Astrocyte of the spinal cord (primary cell): ENCODE data around the gene NAA60.

Source experiments
- DNase-seq: peaks from one replicate; pipeline ENCODE4 v3.0.0; 2011; ENCODE audit warnings: low read depth, low spot score
- H3K4me3 ChIP-seq: 2 replicates; pipeline ENCODE4 v1.5.1; 2011; ENCODE audit warnings: low read depth, mild to moderate bottlenecking, low read length, moderate library complexity
- in situ Hi-C: cut with HindIII; loops from 2 replicates; pipeline ENCODE4 v1.10.0; 2017; ENCODE audit warnings: low sequenced_read_pairs
- TF ChIP-seq, protein P1 (sequence below): IDR thresholded peaks from 2 replicates; pipeline ENCODE4 v1.5.1; 2012; ENCODE audit warnings: low read depth, mild to moderate bottlenecking, low read length, inconsistent platforms

NAA60 gene

DNA sequence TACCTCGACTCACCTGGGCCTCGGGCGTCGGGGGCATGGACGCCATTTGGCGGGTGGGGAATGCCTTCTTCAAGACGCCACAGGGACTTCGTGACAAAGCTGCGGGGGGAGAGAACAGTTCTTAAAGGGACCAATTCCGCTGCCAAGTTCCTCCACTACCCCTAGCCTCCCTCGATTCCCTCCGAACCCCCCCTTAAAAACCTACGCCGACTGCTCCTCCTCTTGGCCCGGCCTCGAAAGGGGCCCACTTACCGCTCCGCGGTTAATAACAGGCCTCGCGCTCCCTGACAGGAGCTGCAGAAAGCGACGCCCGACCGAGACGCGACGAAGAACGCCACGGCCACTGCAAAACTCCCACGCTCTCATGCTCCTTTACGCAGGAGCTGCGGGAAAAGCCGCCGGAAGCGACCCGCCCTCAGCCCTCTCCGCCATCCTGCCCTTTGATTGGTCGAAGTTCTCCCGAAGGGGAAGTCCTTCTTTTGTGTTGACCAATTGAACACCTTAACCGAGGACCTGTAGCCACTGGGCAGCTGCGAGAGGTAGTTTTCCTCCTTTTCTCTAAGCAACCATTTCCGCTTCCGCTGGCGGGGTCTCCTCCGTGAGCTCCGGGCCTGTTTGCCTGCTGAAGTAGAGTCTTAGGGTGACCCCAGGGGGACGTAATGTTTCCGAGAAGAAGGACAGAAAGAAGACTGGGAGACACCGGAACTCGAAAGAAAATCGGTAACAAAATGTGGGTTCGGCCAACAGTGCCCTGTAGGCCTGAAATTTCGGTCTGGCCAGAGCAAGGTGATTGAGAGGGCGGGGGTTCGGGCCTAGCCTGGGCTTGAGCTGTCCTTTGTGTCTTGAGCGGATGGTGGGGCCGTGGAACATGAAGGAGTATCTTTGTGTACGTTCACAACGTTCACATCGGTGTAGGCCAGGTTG lies at the start of gene NAA60, which contains the start of gene ZNF597:
Gene NAA60 (plus strand): TSS at position 573 of the 924 bp plus-strand sequence. CDS start 32,548 bp downstream, outside the sequence.
Gene ZNF597 (minus strand): TSS at position 397 of the 924 bp plus-strand sequence. CDS start 351 bp downstream, at position 46.
- peak within 1 kb of the TSS; percentile 72 for H3K4me3 ChIP-seq
- peak; percentile 93 for DNase-seq
- TF ChIP-seq, protein P1, sequence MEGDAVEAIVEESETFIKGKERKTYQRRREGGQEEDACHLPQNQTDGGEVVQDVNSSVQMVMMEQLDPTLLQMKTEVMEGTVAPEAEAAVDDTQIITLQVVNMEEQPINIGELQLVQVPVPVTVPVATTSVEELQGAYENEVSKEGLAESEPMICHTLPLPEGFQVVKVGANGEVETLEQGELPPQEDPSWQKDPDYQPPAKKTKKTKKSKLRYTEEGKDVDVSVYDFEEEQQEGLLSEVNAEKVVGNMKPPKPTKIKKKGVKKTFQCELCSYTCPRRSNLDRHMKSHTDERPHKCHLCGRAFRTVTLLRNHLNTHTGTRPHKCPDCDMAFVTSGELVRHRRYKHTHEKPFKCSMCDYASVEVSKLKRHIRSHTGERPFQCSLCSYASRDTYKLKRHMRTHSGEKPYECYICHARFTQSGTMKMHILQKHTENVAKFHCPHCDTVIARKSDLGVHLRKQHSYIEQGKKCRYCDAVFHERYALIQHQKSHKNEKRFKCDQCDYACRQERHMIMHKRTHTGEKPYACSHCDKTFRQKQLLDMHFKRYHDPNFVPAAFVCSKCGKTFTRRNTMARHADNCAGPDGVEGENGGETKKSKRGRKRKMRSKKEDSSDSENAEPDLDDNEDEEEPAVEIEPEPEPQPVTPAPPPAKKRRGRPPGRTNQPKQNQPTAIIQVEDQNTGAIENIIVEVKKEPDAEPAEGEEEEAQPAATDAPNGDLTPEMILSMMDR: no peak
- in situ Hi-C loops: no loop called here

DNA sequence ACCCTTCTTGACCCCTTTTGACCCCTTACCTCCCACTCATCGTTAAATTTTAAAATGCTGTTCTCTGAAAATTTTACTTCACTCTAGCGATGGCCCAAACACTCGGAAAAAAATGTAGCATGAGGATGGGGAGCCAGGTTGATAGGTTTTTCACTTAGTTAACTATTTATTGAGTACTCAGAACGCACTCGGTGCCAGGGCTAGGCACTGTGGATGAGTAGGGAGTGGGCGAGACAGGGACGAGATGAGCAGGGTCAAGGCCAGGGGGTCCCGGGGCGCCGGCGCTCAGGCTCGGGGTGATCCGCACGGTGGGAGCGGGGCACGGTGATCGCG lies 43.1 kb upstream of the NAA60 start:
- peak overlapping the region; percentile 88 for H3K4me3 ChIP-seq
- DNase-seq: no peak
- TF ChIP-seq, protein P1: no peak
- in situ Hi-C loops: no loop called here

DNA sequence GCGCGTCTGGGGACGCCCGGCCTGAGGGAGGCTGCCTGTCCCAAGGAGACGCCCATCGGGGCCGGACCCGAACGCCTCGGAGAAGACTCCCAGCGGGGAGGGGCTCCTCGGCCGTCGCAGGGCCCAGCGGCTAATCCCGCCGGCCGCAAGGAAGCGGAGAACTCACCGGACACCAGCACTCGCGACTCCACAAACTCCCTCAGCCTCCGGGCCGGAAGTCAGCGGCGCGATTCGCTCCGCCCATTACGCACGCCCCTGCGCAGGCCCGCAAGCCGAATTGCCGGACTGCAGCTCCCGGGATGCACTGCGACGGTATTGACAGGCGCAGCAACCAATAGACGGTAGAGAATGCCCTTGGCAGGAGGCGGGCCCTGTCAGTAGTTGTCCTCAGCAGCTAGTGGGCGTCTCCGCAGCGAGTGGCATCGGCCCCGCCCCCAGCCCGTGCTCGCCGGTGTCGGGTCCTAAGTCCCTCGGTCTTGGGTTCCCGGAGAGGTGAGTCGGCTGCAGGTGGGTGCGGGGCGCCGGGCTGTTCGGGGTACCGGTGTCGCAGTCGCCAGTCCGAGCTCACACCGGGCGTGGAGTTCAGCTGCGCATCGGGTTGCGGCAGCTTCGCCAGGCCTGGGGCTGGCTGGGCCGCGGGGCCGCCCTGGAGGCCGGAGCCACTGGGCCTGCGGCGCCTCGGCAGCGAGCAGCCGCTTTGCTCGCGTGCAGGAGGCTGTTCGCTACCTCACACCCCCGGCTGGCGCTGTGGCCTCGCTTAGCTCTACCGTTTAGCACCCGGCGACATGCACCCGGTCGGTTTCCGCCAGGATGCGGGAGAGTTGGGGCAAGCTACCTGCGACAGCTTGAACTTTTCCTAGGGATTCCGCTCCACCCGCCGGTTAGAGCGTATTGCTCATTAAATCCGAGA lies 42.4 kb upstream of the NAA60 start, which contains the start of the genes ZNF174 and ZSCAN32:
Gene ZNF174 (plus strand): TSS at position 437 of the 910 bp plus-strand sequence. CDS start 790 bp downstream, outside the sequence.
Gene ZSCAN32 (minus strand): TSS at position 226 of the 910 bp plus-strand sequence. CDS start 3,447 bp downstream, outside the sequence.
- in situ Hi-C loops: no loop called here
- DNase-seq: peak; percentile 99
- H3K4me3 ChIP-seq: peak within 1 kb of the TSS; percentile 88
- TF ChIP-seq, protein P1: no peak

DNA sequence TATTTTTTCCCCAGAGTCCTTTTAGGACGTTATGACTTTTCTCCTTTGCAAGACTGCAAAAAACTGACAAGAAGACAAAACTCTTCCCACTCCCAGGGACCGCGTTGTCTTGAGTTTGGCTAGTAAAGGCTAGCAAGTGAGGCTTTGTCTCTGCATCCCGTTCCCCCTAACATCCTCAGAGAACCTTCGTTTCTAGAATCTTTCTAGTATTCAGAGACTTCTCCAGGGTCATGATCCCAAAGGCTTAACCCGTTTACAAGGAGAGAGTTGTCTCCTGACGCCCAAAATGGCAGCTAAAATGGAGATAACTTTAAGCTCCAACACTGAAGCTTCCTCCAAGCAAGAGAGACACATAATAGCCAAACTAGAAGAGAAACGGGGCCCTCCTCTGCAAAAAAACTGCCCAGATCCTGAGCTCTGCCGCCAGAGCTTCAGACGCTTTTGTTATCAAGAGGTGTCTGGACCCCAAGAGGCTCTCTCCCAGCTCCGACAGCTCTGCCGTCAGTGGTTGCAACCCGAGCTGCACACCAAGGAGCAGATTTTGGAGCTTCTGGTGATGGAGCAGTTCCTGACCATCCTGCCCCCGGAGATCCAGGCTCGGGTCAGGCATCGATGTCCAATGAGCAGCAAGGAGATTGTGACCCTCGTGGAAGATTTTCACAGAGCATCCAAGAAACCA lies 41.6 kb upstream of the NAA60 start:
- TF ChIP-seq, protein P1: no peak

DNA sequence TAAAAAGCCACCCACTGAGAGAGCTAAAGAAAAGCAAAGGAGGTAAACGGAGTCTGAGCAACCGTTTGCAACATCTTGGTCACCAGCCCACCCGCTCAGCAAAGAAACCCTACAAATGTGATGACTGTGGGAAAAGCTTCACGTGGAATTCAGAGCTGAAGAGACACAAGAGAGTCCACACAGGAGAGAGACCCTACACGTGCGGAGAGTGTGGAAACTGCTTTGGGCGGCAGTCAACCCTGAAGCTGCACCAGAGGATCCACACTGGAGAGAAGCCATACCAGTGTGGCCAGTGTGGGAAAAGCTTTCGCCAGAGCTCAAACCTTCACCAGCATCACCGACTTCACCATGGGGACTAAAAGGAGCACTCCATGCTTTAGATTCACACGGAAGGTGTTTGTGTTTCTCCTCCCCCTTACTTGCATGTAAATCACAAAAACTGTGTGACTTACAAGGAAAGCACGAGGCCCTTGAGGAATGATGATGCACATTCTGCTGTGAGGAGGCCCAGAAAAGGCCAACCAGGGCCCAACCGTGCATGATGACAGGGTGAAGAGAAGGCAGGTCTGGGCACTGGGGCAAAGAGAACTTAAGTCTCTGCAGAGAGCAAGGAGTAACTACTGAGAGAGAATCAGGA lies 34.8 kb upstream of the NAA60 start:
- TF ChIP-seq, protein P1: no peak
- in situ Hi-C loops: no loop called here
- no peak for DNase-seq
- H3K4me3 ChIP-seq: no peak overlapping the region

More for the DNA sequence above, 41.6 kb upstream of the NAA60 start:
- peak; percentile 24 for DNase-seq
- peak overlapping the region; percentile 88 for H3K4me3 ChIP-seq
- in situ Hi-C loops: no loop called here
